Parathyroid adenoma (tissue), 2 donors: ENCODE data around the gene EXOSC3.

ENCODE experiments used
- H2AFZ ChIP-seq: fragments of 300-600 bp; sonication (generic); one replicate; pipeline ENCODE4 v1.7.0; 2017; ENCODE audit warnings: antibody characterized with exemption, mild to moderate bottlenecking
- H3K27ac ChIP-seq: fragments of 300-600 bp; sonication (generic); one replicate; pipeline ENCODE4 v1.7.0; 2017
- H3K27me3 ChIP-seq: fragments of 300-600 bp; sonication (generic); one replicate; pipeline ENCODE4 v1.7.0; 2017; ENCODE audit warnings: low read length; ENCODE audit not compliant: control insufficient read depth, insufficient read depth
- H3K36me3 ChIP-seq: fragments of 300-600 bp; sonication (generic); one replicate; pipeline ENCODE4 v1.7.0; 2017; ENCODE audit warnings: low read length; ENCODE audit not compliant: control insufficient read depth, insufficient read depth
- H3K4me1 ChIP-seq: fragments of 300-600 bp; sonication (generic); one replicate; pipeline ENCODE4 v1.7.0; 2017; ENCODE audit warnings: control low read depth
- H3K4me2 ChIP-seq: fragments of 300-600 bp; sonication (generic); one replicate; pipeline ENCODE4 v1.7.0; 2017; ENCODE audit warnings: low read length
- H3K4me3 ChIP-seq: fragments of 300-600 bp; sonication (generic); one replicate; pipeline ENCODE4 v1.7.0; 2017; ENCODE audit warnings: low read depth, low read length
- H3K79me2 ChIP-seq: fragments of 300-600 bp; sonication (generic); one replicate; pipeline ENCODE4 v1.7.0; 2017; ENCODE audit warnings: control low read depth
- H3K9ac ChIP-seq: fragments of 300-600 bp; sonication (generic); one replicate; pipeline ENCODE4 v1.7.0; 2017; ENCODE audit warnings: mild to moderate bottlenecking
- H3K9me3 ChIP-seq: fragments of 300-600 bp; sonication (generic); one replicate; pipeline ENCODE4 v1.7.0; 2017; ENCODE audit warnings: low read length; ENCODE audit not compliant: control insufficient read depth
- CTCF ChIP-seq: fragments of 300-600 bp; sonication (generic); IDR thresholded peaks from one replicate; pipeline ENCODE4 v1.7.0; 2017; ENCODE audit warnings: antibody characterized with exemption, mild to moderate bottlenecking
- donor health status: primary hyperparathyroidism.

Gene EXOSC3

GRCh38 chr9:37730256-37730655, 54.6 kb downstream of the EXOSC3 start:
- no peaks in the 10 kb centered on the region for H3K27me3 ChIP-seq
- no peak overlapping the region for H3K27ac ChIP-seq
- no peak overlapping the region for H3K4me3 ChIP-seq
- no peak overlapping the region for H3K4me2 ChIP-seq
- TF ChIP-seq CTCF, result no peak
- H2AFZ ChIP-seq, result no peak overlapping the region
- no peaks in the 10 kb centered on the region for H3K79me2 ChIP-seq
- no peaks in the 10 kb centered on the region for H3K4me1 ChIP-seq
- H3K9ac ChIP-seq, result no peak overlapping the region
- no peaks in the 10 kb centered on the region for H3K36me3 ChIP-seq
- no peaks in the 10 kb centered on the region for H3K9me3 ChIP-seq
